HL-60 (cell line): Measurements from ENCODE around the gene TBC1D5.

Experiments used
- POLR2AphosphoS5 ChIP-seq: IDR thresholded peaks from 2 replicates; pipeline ENCODE4 v1.6.1; 2012; ENCODE audit warnings: low read depth
- TF ChIP-seq, protein P1 (sequence below): IDR thresholded peaks from one replicate; pipeline ENCODE4 v1.5.1; 2011; ENCODE audit warnings: low read length, control low read depth, inconsistent platforms; ENCODE audit not compliant: insufficient read depth

- TF ChIP-seq, protein P1, sequence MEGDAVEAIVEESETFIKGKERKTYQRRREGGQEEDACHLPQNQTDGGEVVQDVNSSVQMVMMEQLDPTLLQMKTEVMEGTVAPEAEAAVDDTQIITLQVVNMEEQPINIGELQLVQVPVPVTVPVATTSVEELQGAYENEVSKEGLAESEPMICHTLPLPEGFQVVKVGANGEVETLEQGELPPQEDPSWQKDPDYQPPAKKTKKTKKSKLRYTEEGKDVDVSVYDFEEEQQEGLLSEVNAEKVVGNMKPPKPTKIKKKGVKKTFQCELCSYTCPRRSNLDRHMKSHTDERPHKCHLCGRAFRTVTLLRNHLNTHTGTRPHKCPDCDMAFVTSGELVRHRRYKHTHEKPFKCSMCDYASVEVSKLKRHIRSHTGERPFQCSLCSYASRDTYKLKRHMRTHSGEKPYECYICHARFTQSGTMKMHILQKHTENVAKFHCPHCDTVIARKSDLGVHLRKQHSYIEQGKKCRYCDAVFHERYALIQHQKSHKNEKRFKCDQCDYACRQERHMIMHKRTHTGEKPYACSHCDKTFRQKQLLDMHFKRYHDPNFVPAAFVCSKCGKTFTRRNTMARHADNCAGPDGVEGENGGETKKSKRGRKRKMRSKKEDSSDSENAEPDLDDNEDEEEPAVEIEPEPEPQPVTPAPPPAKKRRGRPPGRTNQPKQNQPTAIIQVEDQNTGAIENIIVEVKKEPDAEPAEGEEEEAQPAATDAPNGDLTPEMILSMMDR, result no peak
- no peak for TF ChIP-seq POLR2AphosphoS5
These were observed 253.3 kb downstream of the TBC1D5 start for GRCh38 chr3:17489139-17489538.
